Inferior parietal cortex (tissue), 1 donor: ENCODE data around the gene ABCC8.

Experiments
- DNase-seq: peaks from one replicate; pipeline ENCODE4 v3.0.0-alpha.2; 2016; ENCODE audit errors: extremely low spot score

Gene ABCC8

DNA sequence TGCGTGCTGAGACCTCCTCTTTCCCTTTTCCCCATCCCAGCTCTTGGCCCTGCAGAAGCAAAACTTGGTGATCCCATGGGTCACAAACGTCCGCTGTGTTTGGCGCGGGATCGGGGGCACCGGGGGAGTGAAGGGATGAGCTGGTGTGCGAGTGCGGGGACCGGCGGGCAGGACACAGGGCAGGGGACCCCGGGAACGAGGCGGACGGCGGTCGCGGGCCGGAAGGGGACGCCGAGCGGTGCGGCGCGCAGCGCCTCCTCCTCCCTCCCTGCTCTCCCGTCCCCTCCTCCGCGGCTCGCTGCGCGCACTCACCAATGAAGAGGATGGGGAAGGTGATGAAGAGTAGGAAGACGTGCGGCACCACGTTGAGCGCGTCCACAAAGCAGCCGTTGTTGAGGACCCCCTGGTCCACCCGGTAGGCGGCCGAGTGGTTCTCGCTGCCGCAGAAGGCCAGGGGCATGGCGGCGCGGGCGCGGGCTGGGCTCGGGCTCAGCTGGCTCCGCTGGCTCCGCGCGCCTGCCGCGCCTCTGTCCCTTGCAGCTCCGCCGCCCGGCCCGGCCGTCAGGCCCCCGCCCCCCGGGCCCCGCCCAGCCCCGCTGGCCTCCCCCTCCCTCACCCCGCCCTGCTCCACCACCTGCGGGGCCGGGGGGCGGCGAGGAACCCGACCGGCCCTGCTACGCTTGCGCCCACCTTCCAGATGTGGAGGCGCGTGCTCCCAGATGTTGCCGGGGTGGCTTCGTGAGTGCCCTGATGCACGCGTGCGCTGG is at the start of gene ABCC8:
Gene ABCC8, minus strand, starts transcription at position 529 of the 767 bp plus-strand sequence. Its CDS starts 69 bp downstream, at position 460.
- peak; percentile 14 for DNase-seq

DNA sequence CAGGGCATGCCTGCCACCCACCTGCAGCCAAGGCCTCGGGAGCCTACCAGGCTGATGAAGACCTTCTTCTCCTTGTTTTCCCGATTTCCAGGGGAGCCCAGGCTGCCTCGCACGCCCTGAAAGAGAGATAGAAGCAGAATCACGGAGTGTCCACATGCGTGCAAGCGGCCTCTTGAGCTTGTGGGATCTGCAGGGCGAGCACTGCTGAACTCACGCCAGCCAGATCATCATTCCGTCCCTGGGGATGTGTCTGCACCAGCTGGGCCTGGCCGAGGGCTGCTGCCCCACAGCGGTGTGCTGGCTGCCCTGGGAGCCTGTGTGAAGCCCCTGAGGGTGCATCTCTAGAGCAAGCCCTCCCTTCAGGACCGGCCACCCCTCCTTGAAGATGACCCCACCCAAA is 49.7 kb upstream of the ABCC8 start:
- no peak for DNase-seq

DNA sequence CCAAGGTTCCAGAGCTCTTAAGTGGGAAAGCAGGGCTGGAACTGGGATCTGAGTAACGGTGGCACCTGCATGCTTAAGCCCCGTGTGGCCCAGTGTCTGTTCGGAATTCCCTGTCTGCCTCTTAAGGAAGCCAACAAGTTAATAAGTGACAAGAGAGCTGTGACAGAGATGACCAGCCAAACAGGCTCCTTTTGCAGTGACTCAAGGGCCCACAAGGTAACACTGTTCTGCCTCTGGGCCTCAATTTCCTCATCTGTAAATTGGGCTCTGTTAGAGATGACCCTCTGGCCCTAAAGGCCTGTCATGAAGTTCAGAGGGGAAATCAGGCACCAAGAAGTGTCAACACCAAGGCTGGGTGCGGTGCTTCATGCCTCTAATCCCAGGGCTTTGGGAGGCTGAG is 48.9 kb upstream of the ABCC8 start:
- DNase-seq, result no peak

DNA sequence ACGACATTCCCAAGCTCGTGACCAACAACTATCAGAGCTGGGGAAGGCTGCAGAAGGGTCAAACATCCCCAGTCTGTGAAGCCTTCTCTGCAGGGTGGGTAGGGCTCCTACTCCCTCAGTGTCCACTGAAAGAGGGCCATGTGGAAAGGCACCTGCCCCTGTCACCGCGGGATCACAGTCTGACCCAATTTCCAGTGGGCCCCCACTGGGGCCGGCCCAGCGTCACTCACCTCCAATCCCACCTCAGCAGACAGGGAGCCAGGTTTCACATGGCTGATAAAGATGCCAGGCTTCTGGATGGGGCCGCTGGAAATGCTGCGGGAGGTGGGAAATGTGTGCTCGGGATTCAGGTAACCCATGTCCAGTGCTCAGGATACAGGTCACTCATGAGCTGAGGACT is 47.6 kb upstream of the ABCC8 start:
- DNase-seq, result no peak

DNA sequence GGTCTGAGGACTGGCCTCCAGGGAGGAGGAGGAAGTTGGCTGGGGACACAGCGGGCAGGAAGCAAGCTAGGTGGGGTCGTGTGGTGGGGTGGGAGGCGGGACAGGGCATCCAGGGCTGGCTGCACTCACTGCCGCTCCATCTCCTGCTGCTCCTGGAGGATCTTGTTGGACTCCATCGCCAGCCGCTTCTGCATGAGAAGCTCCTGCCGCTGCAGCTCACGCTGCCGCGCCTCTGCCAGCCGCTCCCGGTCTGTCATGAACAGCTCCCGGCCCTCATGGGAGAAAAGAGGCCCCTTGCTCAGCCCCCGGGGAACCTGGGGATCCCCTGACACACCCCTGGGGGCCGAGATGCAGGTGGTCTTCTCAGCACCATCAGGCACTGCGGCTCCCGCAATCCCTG is 46.0 kb upstream of the ABCC8 start:
- no peak for DNase-seq

DNA sequence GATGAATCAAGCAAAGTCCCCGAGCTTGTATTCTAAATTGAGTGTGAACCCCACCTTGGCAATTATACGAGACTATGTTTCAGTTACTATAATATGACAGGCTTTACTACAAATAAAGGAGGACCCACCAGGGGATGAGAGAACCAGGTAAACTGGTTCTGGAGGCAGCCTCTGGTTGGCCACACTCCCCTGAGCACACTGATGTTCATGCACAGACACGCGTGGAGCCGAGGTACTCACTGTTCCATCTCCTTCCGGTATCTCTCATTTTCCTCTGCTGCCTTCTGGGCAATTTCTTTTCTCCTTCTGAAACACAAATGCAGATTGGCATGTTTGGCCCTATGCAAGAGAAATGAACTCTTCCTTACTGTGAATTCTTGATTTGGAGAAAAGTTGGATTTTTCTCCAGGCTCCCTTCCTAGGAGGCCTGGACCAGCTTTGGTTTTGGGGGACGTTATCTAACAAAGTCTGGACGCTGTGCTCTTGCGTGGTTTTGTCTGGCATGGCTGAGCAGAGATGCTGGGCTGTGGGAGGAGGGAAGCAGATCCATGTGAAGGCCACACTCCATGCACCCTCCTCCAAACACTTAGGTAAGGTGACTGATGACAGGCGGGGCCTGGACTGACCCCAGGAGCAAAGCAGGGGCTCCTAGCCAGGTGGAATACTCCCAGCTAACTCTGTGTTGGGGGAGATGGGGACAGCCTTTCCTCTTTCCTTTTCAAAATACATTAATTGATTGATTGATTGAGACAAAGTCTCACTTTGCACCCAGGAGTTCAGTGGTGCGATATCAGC is 44.7 kb upstream of the ABCC8 start:
- DNase-seq, result no peak

DNA sequence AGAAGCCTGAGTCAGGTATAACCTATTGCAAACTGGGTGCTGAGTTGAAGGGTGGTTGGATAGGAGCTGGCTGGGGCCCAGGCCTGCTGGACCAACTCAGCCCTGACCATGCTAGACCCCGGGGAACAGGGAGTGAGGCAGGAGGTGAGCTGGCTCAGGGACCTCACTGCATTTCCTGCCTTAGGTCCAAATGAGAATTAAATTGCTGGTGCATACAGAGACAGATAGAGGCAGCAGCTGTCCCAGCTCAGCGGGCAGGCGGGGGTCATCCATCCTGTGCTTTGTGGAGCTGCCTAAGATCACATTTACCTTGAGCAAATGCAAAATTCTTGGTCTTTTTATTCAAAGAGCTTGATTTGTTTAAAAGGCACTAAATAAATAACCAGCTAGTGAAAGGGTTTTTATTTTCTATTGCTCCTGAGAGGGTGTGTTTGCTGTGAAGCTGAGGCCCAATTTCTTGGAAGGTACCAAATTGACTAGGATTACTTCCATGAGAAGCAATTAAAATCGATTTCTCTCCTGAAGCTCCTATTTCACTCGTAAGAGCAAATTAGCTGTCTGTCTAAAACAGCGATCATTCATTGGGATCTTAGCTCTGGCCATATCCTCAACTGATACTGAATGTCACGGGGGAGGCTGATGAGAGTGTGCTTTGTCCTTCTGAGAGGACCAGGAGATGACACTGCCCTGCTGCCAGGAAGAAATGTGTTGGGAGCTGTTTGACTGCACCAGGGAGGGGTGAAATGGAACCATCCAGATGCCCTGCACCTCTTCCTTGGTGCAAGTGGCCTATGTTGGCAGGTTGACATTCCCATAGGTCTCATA is 42.6 kb upstream of the ABCC8 start:
- DNase-seq, result peak; percentile 31

DNA sequence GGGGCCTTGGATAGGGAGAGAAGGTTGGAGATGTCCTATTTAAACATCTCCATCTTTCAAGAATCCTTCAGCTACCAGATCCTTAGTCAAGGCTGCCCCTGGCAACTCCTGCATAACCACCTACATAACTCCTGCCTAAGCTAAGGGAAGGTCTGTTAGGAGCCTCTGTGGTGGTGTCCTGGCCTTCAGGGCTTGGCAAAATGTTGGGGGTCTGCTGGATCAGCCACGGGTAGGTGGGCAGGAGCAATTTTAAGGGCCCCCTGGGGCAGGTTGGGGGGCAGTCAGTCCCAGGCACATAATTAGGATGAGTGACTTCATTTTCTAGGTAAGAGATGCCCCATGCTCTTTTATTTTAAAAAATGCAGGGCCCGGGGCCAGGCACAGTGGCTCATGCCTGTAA is 41.7 kb upstream of the ABCC8 start:
- DNase-seq, result no peak

DNA sequence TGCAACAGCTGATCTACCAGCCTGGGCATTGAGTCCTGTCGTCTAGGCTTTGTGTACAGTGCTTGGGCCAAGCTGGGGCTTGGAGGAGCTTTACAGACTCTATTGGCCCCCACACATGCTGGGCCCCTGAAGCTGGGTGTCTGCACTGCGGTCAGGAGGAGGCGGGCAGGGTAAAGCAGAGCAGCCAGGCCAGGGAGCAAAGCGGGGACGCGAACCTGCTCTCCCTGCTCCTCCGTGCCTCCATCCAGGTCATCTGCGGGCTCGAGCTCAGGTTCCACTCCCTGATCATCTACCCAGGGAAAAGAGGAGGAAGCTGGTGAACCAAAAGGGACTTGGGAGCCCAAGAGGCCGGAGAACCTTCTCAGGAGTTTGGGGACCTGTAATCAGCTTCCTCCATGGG is 40.5 kb upstream of the ABCC8 start:
- DNase-seq, result no peak

DNA sequence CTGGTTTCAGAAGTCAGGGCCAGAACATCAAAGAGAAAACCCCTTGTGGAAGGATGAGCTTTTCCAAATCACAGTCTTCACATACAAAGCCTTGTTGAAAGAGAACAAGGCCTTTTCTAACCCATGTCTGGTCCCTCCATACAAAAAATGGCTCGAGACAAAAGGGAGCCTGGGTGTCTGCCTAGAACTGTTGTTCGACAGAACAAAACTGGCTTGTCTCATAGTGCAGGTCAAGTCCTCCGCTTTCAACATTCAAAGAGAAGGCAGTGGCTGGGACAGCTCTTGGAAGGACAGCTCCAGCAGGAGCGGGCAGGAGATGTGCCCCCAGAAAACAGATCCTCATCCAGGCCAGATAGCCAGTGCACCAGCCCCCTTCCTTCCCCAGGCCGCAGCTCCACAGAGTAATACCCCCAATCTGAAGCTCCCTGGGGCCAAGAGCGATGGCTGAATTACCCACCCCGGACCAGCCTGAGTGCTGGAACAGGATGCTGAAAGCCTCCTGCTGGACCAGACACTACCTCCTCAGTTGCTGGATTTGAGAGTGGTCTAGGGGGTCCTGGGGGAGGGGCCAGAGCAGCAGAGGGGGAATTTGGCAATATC is 40.0 kb upstream of the ABCC8 start:
- peak; percentile 63 for DNase-seq

DNA sequence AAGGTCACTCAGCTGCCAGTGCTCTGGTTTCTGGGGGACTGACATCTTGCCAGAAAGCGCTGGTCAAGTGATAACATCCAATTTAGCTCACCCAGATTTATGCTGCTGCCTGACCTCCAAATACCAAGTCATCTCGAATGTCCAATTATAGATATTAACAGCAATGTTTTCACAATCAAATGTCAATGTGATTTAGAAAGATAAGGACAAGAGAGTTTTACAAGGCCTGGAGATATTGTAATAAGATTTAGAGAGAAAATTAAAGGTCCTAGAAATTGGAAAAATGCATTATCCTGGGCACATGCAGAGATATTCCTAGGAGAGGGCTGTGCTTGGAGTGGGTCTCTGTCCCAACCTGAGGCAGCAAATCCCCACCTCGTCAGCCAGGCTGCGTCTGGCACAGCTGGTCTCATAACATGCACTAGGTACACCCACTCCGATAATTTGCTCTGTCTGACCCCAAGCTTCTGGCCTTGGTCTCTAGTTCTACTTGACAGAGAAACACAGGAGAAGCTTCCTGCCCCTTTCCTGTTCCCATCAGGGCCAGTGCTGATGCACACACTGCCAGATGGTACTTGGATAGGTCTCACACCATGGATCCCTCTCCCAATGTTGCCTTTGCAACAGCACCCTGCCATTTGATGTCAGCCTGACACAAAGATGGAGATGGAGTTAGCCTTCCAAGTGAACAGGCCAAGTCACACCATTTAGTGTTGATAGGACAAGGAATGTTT is 39.0 kb upstream of the ABCC8 start:
- no peak for DNase-seq

DNA sequence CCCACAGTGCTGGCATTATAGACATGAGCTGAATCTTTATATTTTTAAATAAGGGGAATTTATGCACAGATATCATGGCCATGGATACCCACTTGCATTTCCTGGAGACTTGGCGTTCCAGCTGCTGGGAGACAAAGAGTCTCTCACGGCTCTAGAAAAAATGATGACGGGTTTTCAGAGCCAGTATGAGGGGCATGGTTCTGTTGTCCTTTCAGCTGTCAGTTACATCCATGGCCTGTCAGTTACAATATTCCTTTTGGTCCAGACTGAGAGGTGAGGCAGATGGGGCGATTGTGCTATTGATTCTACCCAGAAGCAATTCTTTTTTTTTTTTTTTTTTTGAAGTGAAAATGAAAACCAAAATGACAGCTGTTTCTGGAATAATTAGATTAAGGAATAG is 37.8 kb upstream of the ABCC8 start:
- DNase-seq, result no peak

DNA sequence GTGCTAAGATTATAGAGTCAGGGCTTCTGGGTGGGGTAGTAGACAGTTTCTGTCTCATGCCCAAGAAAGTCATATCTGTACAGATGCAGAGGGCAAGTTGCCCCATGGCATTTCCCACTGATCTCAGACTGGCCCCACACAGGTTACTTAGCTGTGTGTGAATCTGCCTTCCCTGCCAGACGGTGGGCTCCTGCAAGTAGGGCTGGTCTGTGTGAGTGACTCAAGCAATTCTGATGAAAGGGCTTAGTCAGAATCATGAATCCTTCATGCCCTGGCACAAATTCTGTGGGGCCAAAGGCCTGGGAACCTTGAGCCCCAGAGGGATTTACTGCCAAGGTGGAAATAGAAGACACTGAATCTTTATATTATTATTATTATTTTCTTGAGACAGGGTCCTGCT is 37.2 kb upstream of the ABCC8 start:
- no peak for DNase-seq

DNA sequence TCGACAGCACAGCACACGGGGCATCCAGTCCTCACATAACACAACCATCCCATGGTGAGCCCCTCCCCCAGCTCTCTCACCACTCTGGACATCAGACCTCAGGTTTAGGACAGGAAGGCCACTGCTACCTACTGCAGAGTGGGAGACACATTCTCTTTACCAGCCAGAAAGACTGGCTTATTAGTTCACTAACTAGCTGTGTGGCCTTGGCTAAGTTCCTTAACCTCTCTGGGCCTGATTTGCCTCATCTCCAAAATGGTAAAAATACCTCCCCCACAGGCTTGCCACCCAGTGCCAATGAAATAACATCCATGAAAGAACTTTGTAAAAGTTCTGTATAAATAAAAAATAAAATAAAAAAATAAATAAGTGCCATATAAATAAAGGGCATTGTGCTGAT is 35.5 kb upstream of the ABCC8 start:
- DNase-seq, result no peak

DNA sequence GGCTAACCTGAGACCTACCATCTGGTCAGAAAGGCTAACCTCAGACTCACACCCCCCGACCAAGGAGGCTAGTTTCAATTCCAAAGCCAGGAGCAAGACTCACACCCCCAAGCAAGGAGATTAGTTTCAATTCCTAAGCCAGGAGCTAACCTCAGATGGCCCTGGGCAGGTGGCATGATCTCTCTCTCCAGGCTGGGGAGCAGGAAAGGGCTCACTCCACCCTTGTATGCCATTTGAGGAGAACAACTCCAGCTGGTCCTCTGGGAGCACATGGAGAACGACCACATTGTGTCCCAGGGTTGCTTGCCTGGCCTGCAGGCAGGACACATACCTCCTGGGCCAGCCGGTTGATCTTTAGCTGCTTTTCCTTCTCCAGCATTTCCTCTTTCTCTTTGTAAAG is 34.9 kb upstream of the ABCC8 start:
- no peak for DNase-seq

DNA sequence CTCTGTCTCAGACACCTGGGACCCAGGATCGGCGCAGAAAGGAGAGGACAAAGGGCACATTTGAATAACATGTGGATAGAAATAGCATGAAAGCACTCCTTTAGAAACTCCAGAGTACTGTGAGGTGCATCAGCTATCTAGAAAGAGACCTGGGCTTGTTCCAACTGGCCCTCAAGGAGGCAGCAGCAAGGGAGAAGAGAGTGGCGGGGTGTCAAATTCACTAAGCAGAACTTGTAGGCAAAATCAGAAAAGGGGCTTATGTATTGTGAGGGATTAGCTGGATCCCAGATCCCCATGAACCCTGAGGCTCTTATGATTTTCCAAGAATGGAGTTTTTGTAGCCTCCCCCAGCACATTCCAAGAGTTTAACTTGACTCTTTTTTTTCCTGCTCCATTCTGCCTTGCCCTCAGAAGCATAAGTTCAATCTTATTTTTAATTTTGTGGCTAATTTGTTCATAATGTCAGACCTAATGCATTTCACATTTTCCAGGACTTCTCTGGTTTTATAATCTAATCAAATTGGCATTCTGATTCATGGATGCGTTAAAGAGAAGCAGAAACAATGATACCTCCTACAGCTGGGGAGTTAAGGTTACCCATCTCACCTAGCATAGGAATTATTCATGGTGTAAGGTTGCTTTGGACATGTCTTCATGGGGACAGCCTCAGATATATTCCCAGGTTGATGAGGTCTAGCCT is 34.0 kb upstream of the ABCC8 start:
- no peak for DNase-seq

DNA sequence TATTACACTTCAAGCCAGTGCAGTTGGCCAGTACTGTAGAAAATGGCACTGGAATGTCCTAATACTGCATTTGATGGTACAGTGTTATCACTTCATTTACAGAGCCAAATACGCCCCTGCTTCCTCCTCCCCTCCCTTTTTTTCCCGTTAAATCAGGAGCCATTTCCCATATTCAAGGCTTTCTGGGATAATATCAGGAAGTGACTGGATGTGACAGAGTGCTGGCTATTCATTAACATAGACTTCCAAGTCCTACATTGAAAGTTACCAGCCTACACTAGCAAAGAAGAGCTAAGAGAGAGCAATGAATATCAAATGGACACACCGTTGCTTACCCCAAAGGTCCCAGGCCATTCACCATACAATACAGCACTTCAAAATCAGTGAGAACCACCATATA is 32.1 kb upstream of the ABCC8 start:
- DNase-seq, result no peak

DNA sequence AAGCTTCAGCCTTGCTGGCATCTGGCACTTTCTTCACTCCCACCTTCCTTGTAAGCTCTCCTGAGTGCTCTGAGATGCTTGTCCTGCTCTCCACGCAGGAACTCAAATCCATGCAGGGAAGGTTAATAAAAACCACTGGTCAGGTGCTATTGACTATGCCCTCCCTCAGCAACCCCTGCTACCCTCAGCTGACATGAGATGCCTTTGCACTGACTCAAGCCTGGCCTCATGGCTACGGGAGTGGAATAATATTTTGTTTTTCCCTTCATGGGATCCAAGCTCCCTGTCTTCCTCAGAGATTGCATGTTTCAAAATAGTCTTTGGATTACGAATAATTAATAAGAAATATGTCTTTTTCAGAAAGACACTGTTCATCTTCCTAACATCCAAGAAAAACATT is 31.7 kb upstream of the ABCC8 start:
- DNase-seq, result no peak

DNA sequence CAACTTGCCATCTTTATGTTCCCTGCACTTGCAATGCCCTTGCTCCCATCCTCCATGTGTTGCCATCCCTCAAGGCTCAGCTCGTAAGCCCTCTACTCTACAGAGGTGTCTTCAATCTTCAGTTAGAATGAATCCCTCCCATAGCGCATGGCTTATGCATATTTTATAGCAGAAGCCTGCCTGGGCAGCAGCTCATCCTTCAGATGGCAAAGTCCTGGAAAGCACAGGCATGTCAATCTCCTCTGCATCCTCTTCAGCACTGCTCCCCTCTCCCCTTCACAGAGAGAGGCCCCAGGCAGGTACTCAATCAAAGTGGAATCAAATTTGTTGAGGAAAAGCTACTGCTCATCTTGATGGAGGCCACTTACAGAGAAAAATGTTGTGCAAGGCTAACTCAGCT is 31.1 kb upstream of the ABCC8 start:
- no peak for DNase-seq

DNA sequence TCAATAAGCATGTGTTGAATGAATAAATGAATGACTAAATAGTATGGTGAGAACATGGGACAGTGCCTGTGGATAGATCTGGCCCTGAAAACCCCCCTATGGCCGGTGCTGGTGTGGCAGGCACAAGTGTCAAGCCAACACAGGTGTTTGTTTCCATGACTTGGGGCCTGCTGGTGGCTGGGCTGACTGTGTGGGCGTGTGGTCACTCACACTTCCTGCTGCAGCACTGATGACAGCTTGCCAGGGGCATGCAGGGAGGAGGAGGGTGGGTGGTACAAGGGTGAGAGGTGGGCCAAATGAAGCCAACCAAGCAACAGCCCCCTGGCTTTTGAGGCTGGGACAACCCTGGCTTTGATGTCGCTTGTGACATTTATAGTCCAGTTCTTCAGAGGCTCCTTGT is 30.3 kb upstream of the ABCC8 start:
- no peak for DNase-seq

DNA sequence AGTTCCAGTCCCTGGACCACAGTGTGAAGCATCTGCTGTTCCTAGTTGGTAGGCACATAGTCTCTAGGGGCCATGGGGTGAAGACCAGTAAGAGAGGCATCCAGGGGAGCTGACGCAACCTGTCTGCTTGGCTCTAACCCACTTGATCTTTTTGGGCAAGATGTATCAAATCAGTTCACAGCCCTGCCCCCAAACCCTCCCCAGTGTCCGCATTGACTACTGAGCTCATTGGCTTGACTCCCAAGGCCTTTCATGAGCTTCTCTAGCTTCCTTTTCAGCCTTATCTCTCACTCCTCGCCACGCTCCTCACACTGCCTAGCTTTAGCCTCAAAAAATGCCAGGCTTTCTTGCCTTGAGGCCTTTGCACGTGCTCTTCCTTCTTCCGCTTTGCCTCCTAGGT is 29.7 kb upstream of the ABCC8 start:
- no peak for DNase-seq
